HepG2 (cell line): ENCODE results near the gene GNG3. TPM values are rescaled to one million over a fixed set of nuclear protein-coding genes. Genes with fewer than 3 reads are reported as not detected.

Experiments used
- AKAP8 ChIP-seq: sonication (generic); formaldehyde crosslinking; IDR thresholded peaks from 2 replicates; pipeline ENCODE4 v1.5.1; 2020; ENCODE audit warnings: mild to moderate bottlenecking, missing genetic modification reagents
- ARNT ChIP-seq: fragments of 450-650 bp; IDR thresholded peaks from 2 replicates; pipeline ENCODE4 v1.6.1; 2017
- CREM ChIP-seq, 2 experiments: sonication (generic) in 1 of 2; formaldehyde crosslinking in 1 of 2; IDR thresholded peaks; 2 replicates each; pipeline versions ENCODE4 v1.4.0 to v1.6.1; 2016 to 2020; ENCODE audit warnings: antibody characterized with exemption in 1 of 2, mild to moderate bottlenecking in 1 of 2, missing genetic modification reagents in 1 of 2
- ELF1 ChIP-seq: sonication (generic); formaldehyde crosslinking; IDR thresholded peaks from 2 replicates; pipeline ENCODE4 v1.4.0; 2020; ENCODE audit warnings: missing genetic modification reagents
- FOXO1 ChIP-seq: sonication (generic); formaldehyde crosslinking; IDR thresholded peaks from 2 replicates; pipeline ENCODE4 v1.4.0; 2020; ENCODE audit warnings: missing genetic modification reagents
- KMT2B ChIP-seq: IDR thresholded peaks from 2 replicates; pipeline ENCODE4 v1.6.1; 2016; ENCODE audit warnings: missing genetic modification reagents, missing compliant biosample characterization
- MYNN ChIP-seq: sonication (generic); formaldehyde crosslinking; IDR thresholded peaks from 2 replicates; pipeline ENCODE4 v1.4.0; 2020; ENCODE audit warnings: mild to moderate bottlenecking, low read depth, missing genetic modification reagents
- NFKB2 ChIP-seq: sonication (generic); formaldehyde crosslinking; IDR thresholded peaks from 2 replicates; pipeline ENCODE4 v1.4.0; 2020; ENCODE audit warnings: missing genetic modification reagents, borderline replicate concordance
- NONO ChIP-seq, 2 experiments: fragments of 450-650 bp in 1 of 2; sonication (generic) in 1 of 2; formaldehyde crosslinking in 1 of 2; IDR thresholded peaks in 1 of 2; conservative IDR thresholded peaks in 1 of 2; 2 replicates each; pipeline versions ENCODE4 v1.6.1 to v1.8.0; 2017 to 2022; ENCODE audit warnings: mild to moderate bottlenecking in 1 of 2, missing genetic modification reagents in 1 of 2, moderate library complexity in 1 of 2
- PCBP1 ChIP-seq: fragments of 200-400 bp; formaldehyde crosslinking; IDR thresholded peaks from 2 replicates; pipeline ENCODE4 v1.6.1; 2017; ENCODE audit warnings: mild to moderate bottlenecking, low read depth, low read length, borderline replicate concordance
- PHF21A ChIP-seq: sonication (generic); formaldehyde crosslinking; IDR thresholded peaks from 2 replicates; pipeline ENCODE4 v1.5.0; 2020; ENCODE audit warnings: mild to moderate bottlenecking, missing genetic modification reagents
- PHF8 ChIP-seq: sonication (generic); formaldehyde crosslinking; IDR thresholded peaks from 2 replicates; pipeline ENCODE4 v1.5.0; 2020; ENCODE audit warnings: missing genetic modification reagents
- RAD21 ChIP-seq: fragments of 450-650 bp; formaldehyde crosslinking; IDR thresholded peaks from 2 replicates; pipeline ENCODE4 v1.5.0; 2020; ENCODE audit warnings: mild to moderate bottlenecking
- RNF2 ChIP-seq: fragments of 450-650 bp; conservative IDR thresholded peaks from 2 replicates; pipeline ENCODE4 v1.6.1; 2016; ENCODE audit warnings: low read depth
- SATB2 ChIP-seq: sonication (generic); formaldehyde crosslinking; IDR thresholded peaks from 2 replicates; pipeline ENCODE4 v1.5.0; 2020; ENCODE audit warnings: missing genetic modification reagents
- TAF15 ChIP-seq: fragments of 200-400 bp; formaldehyde crosslinking; IDR thresholded peaks from one replicate; pipeline ENCODE4 v1.6.1; 2018; ENCODE audit warnings: mild to moderate bottlenecking, low read depth, low read length; ENCODE audit not compliant: poor library complexity, severe bottlenecking
- USF2 ChIP-seq, 2 experiments: sonication (generic) in 1 of 2; formaldehyde crosslinking in 1 of 2; IDR thresholded peaks; 2 replicates each; pipeline versions ENCODE4 v1.5.1 to v1.6.1; 2011 to 2020; ENCODE audit warnings: borderline replicate concordance in 1 of 2, low read depth in 1 of 2, low read length in 1 of 2, mild to moderate bottlenecking in 1 of 2, missing genetic modification reagents in 1 of 2, moderate library complexity in 1 of 2
- ZBTB14 ChIP-seq: sonication (generic); formaldehyde crosslinking; IDR thresholded peaks from 2 replicates; pipeline ENCODE4 v1.4.0; 2020; ENCODE audit warnings: missing genetic modification reagents
- ZNF232 ChIP-seq: sonication (generic); formaldehyde crosslinking; IDR thresholded peaks from 2 replicates; pipeline ENCODE4 v1.4.0; 2020; ENCODE audit warnings: missing genetic modification reagents, borderline replicate concordance
- ZNF382 ChIP-seq: sonication (generic); formaldehyde crosslinking; IDR thresholded peaks from 2 replicates; pipeline ENCODE4 v1.5.0; 2020; ENCODE audit warnings: missing genetic modification reagents, mild to moderate bottlenecking, borderline replicate concordance
- ZNF484 ChIP-seq: sonication (generic); formaldehyde crosslinking; IDR thresholded peaks from 2 replicates; pipeline ENCODE4 v1.5.1; 2020; ENCODE audit warnings: mild to moderate bottlenecking, low read depth, missing genetic modification reagents, borderline replicate concordance
- ZNF773 ChIP-seq: sonication (generic); formaldehyde crosslinking; IDR thresholded peaks from 2 replicates; pipeline ENCODE4 v1.4.0; 2020; ENCODE audit warnings: missing genetic modification reagents, borderline replicate concordance
- ZNF790 ChIP-seq: sonication (generic); formaldehyde crosslinking; IDR thresholded peaks from 2 replicates; pipeline ENCODE4 v1.8.0; 2022; ENCODE audit warnings: missing genetic modification reagents, mild to moderate bottlenecking, borderline replicate concordance
- polyA plus RNA-seq, 8 experiments: library from polyadenylated mRNA; depleted of rRNA in 3 of 8; stranded (reverse) in 7 of 8; unstranded in 1 of 8; fragments of >200 nt; fragmentation: Illumina TruSeq in 4 of 8; extraction: Trizol in 4 of 8; gene quantifications; 2 replicates each; pipeline versions ENCODE4 v1.2.1 to v1.2.3, GENCODE V29; 2011 to 2016; ENCODE audit warnings: low read depth in 4 of 8, missing spikeins in 1 of 8, mixed read lengths in 1 of 8; ENCODE audit not compliant: insufficient read depth in 1 of 8
- total RNA-seq, 5 experiments: library from RNA; depleted of rRNA; stranded (reverse); fragments of >200 nt; fragmentation: Illumina TruSeq; extraction: Trizol; gene quantifications; 2 replicates each; pipeline ENCODE4 v1.2.3, GENCODE V29; 2016; ENCODE audit warnings: low read depth in 1 of 5
- TF ChIP-seq, protein P1 (sequence below): sonication (generic); formaldehyde crosslinking; IDR thresholded peaks from 2 replicates; pipeline ENCODE4 v1.4.0; 2020; ENCODE audit warnings: missing genetic modification reagents, mild to moderate bottlenecking, borderline replicate concordance
- TF ChIP-seq, protein P2 (sequence below): sonication (generic); formaldehyde crosslinking; IDR thresholded peaks from 2 replicates; pipeline ENCODE4 v1.8.1; 2023; ENCODE audit warnings: missing genetic modification reagents, inconsistent platforms, borderline replicate concordance

The GNG3 gene
- total and polyA plus RNA-seq, 2 of the 13 experiments (the other 11 are each of a cell fraction or from before 2014, with no cell fraction given): not detected

- TF ChIP-seq NONO (IDR thresholded peaks at IDR 0.05) (no peak), NONO (CRISPR knock-in tag; conservative IDR thresholded peaks at IDR 0.05) (no peak), FOXO1 (CRISPR knock-in tag) (no peak), PHF21A (peak; percentile 4; the same call in 1 of the 2 replicates), RNF2 (no peak), MYNN (CRISPR knock-in tag) (no peak), ARNT (no peak), CREM (IDR thresholded peaks at IDR 0.05) (peak; percentile 3; the same call in 1 of the 2 replicates), CREM (CRISPR knock-in tag; IDR thresholded peaks at IDR 0.05) (no peak), ZNF790 (CRISPR knock-in tag) (no peak), ZBTB14 (no peak), ZNF773 (CRISPR knock-in tag) (no peak), ZNF484 (CRISPR knock-in tag) (no peak), RAD21 (CRISPR knock-in tag) (no peak), NFKB2 (CRISPR knock-in tag) (no peak), AKAP8 (no peak), TAF15 (no peak), KMT2B (CRISPR knock-in tag) (no peak), PHF8 (no peak), ELF1 (CRISPR knock-in tag) (no peak), SATB2 (CRISPR knock-in tag) (no peak), ZNF232 (no peak), ZNF382 (CRISPR knock-in tag) (no peak), USF2 (IDR thresholded peaks at IDR 0.05; ENCODE audit: low read depth, low read length) (no peak), USF2 (CRISPR knock-in tag; IDR thresholded peaks at IDR 0.05; ENCODE audit: borderline replicate concordance) (no peak), PCBP1 (no peak)
- TF ChIP-seq, protein P1, sequence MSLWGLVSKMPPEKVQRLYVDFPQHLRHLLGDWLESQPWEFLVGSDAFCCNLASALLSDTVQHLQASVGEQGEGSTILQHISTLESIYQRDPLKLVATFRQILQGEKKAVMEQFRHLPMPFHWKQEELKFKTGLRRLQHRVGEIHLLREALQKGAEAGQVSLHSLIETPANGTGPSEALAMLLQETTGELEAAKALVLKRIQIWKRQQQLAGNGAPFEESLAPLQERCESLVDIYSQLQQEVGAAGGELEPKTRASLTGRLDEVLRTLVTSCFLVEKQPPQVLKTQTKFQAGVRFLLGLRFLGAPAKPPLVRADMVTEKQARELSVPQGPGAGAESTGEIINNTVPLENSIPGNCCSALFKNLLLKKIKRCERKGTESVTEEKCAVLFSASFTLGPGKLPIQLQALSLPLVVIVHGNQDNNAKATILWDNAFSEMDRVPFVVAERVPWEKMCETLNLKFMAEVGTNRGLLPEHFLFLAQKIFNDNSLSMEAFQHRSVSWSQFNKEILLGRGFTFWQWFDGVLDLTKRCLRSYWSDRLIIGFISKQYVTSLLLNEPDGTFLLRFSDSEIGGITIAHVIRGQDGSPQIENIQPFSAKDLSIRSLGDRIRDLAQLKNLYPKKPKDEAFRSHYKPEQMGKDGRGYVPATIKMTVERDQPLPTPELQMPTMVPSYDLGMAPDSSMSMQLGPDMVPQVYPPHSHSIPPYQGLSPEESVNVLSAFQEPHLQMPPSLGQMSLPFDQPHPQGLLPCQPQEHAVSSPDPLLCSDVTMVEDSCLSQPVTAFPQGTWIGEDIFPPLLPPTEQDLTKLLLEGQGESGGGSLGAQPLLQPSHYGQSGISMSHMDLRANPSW (CRISPR knock-in tag): no peak; the same call in 1 of the 2 replicates
- TF ChIP-seq, protein P2, sequence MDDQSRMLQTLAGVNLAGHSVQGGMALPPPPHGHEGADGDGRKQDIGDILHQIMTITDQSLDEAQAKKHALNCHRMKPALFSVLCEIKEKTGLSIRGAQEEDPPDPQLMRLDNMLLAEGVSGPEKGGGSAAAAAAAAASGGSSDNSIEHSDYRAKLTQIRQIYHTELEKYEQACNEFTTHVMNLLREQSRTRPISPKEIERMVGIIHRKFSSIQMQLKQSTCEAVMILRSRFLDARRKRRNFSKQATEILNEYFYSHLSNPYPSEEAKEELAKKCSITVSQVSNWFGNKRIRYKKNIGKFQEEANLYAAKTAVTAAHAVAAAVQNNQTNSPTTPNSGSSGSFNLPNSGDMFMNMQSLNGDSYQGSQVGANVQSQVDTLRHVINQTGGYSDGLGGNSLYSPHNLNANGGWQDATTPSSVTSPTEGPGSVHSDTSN: no peak
Observed at GRCh38 chr11:62727872-62728170, 20.3 kb downstream of the GNG3 start (continued).
